Neuronal stem cell (in vitro differentiated cells): Measurements from ENCODE around the gene GRIN2A.

Experiments used
- DNase-seq: peaks from one replicate; pipeline ENCODE4 v3.0.0-alpha.2; 2013; ENCODE audit warnings: low spot score
- H2AFZ ChIP-seq: one replicate; pipeline ENCODE4 v1.6.1; 2013; ENCODE audit warnings: mild to moderate bottlenecking, low read length, inconsistent platforms
- H2AK5ac ChIP-seq: 2 replicates; pipeline ENCODE4 v1.6.1; 2013; ENCODE audit warnings: low read depth, mild to moderate bottlenecking, inconsistent platforms, low read length, moderate library complexity, mixed read lengths
- H2BK120ac ChIP-seq: 2 replicates; pipeline ENCODE4 v1.6.1; 2013; ENCODE audit warnings: low read depth, mild to moderate bottlenecking, inconsistent platforms, low read length, moderate library complexity, mixed read lengths
- H2BK12ac ChIP-seq: one replicate; pipeline ENCODE4 v1.6.1; 2013; ENCODE audit warnings: low read length, inconsistent platforms
- H2BK15ac ChIP-seq: 2 replicates; pipeline ENCODE4 v1.6.1; 2013; ENCODE audit warnings: mild to moderate bottlenecking, low read length, inconsistent platforms, mixed read lengths
- H2BK5ac ChIP-seq: one replicate; pipeline ENCODE4 v1.6.1; 2013; ENCODE audit warnings: inconsistent platforms, mild to moderate bottlenecking, low read length, moderate library complexity
- H3K14ac ChIP-seq: one replicate; pipeline ENCODE4 v1.6.1; 2013; ENCODE audit warnings: low read length, inconsistent platforms
- H3K18ac ChIP-seq: 2 replicates; pipeline ENCODE4 v1.6.1; 2013; ENCODE audit warnings: low read length, inconsistent platforms
- H3K23ac ChIP-seq: 2 replicates; pipeline ENCODE4 v1.6.1; 2013; ENCODE audit warnings: low read depth, mild to moderate bottlenecking, mixed read lengths, low read length, inconsistent platforms; ENCODE audit not compliant: poor library complexity
- H3K27ac ChIP-seq: replicated peaks from 3 replicates; pipeline ENCODE4 v1.5.1; 2013; ENCODE audit warnings: low read length, inconsistent platforms
- H3K27me3 ChIP-seq, 3 experiments: 2 replicates each; pipeline ENCODE4 v1.6.1; 2013; ENCODE audit warnings: low read length in 3 of 3, mild to moderate bottlenecking in 2 of 3, inconsistent platforms in 1 of 3, low read depth in 1 of 3, mixed read lengths in 1 of 3, moderate library complexity in 1 of 3; ENCODE audit not compliant: control insufficient read depth in 3 of 3, insufficient read depth in 3 of 3
- H3K36me3 ChIP-seq, 2 donors: replicated peaks in 1 of 2; 2 replicates each; pipeline ENCODE4 v1.6.1; 2013; ENCODE audit warnings: low read length in 2 of 2; ENCODE audit not compliant: control insufficient read depth in 2 of 2, insufficient read depth in 2 of 2
- H3K4ac ChIP-seq: 2 replicates; pipeline ENCODE4 v1.6.1; 2013; ENCODE audit warnings: inconsistent platforms, mild to moderate bottlenecking, low read length, moderate library complexity
- H3K4me1 ChIP-seq, 2 donors: 1 replicate in 1 of 2; 2 replicates in 1 of 2; pipeline ENCODE4 v1.6.1; 2013; ENCODE audit warnings: low read length in 2 of 2, low read depth in 1 of 2; ENCODE audit not compliant: control insufficient read depth in 2 of 2, insufficient read depth in 1 of 2
- H3K4me2 ChIP-seq: one replicate; pipeline ENCODE4 v1.6.1; 2013; ENCODE audit warnings: mild to moderate bottlenecking, low read length, inconsistent platforms; ENCODE audit not compliant: insufficient read depth, poor library complexity, severe bottlenecking
- H3K4me3 ChIP-seq, 2 donors: 2 replicates each; pipeline ENCODE4 v1.5.1; 2013; ENCODE audit warnings: low read length in 2 of 2, mild to moderate bottlenecking in 2 of 2, inconsistent platforms in 1 of 2, moderate library complexity in 1 of 2
- H3K79me1 ChIP-seq: one replicate; pipeline ENCODE4 v1.6.1; 2013; ENCODE audit warnings: low read depth, mild to moderate bottlenecking, inconsistent platforms, low read length, moderate library complexity
- H3K9ac ChIP-seq: one replicate; pipeline ENCODE4 v1.6.1; 2013; ENCODE audit warnings: mild to moderate bottlenecking, low read depth, low read length, inconsistent platforms; ENCODE audit not compliant: poor library complexity
- H3K9me3 ChIP-seq, 2 donors: replicated peaks in 1 of 2; 2 replicates each; pipeline versions ENCODE3 to v1.6.1; 2013; ENCODE audit warnings: low read length in 2 of 2, mild to moderate bottlenecking in 2 of 2, inconsistent platforms in 1 of 2, low read depth in 1 of 2, mixed read lengths in 1 of 2, moderate library complexity in 1 of 2; ENCODE audit not compliant: control insufficient read depth in 2 of 2, insufficient read depth in 1 of 2
- H4K8ac ChIP-seq: one replicate; pipeline ENCODE4 v1.6.1; 2013; ENCODE audit warnings: low read depth, mild to moderate bottlenecking, inconsistent platforms, low read length, moderate library complexity
- H4K91ac ChIP-seq: one replicate; pipeline ENCODE4 v1.6.1; 2013; ENCODE audit warnings: low read length, low read depth, mild to moderate bottlenecking, inconsistent platforms; ENCODE audit not compliant: poor library complexity
- WGBS, 2 donors: extraction: QIAGEN DNeasy Blood & Tissue Kit; methylation state at CpG; one replicate each; pipeline ENCODE4 v1.1.7; 2013; ENCODE audit warnings: missing lambda C conversion rate in 2 of 2, mixed read lengths in 1 of 2; ENCODE audit not compliant: insufficient read length in 2 of 2, insufficient replicate concordance in 1 of 2; ENCODE audit errors: extremely low coverage in 2 of 2; 5-methylcytosine and 5-hydroxymethylcytosine counted together

GRIN2A gene

GRCh38 chr16:9868606-9869149 lies 313.6 kb downstream of the GRIN2A start:
- H3K4ac ChIP-seq, result no peak overlapping the region
- no peaks in the 10 kb centered on the region for H3K27me3 ChIP-seq
- no peak overlapping the region for H3K14ac ChIP-seq
- no peak overlapping the region for H4K91ac ChIP-seq
- no peak overlapping the region for H4K8ac ChIP-seq
- no peak overlapping the region for H3K18ac ChIP-seq
- no peak overlapping the region for H2BK12ac ChIP-seq
- H3K4me3 ChIP-seq, result no peak overlapping the region
- H3K23ac ChIP-seq, result no peak overlapping the region
- H3K4me2 ChIP-seq, result no peak overlapping the region
- H3K9me3 ChIP-seq, result no peaks in the 10 kb centered on the region
- H2BK15ac ChIP-seq, result no peak overlapping the region
- H3K9ac ChIP-seq, result no peak overlapping the region
- no peaks in the 10 kb centered on the region for H3K4me1 ChIP-seq
- no peak overlapping the region for H2AFZ ChIP-seq
- no peak overlapping the region for H2BK120ac ChIP-seq
- no peaks in the 10 kb centered on the region for H3K36me3 ChIP-seq
- no peak overlapping the region for H2AK5ac ChIP-seq
- no peaks in the 10 kb centered on the region for H3K79me1 ChIP-seq
- DNase-seq, result no peak
- no CpG with 5 or more reads among the region's 2 CpGs for WGBS, 2 donors
- no peak overlapping the region for H2BK5ac ChIP-seq
- H3K27ac ChIP-seq, result no peak overlapping the region

- no peak overlapping the region for H2BK12ac ChIP-seq
- no peak overlapping the region for H3K4ac ChIP-seq
- no peak overlapping the region for H3K4me2 ChIP-seq
- H3K23ac ChIP-seq, result no peak overlapping the region
- no peaks in the 10 kb centered on the region for H3K79me1 ChIP-seq
- H3K9me3 ChIP-seq, result no peaks in the 10 kb centered on the region
- no peak overlapping the region for H2BK15ac ChIP-seq
- H4K8ac ChIP-seq, result no peak overlapping the region
- H3K14ac ChIP-seq, result no peak overlapping the region
- no peak overlapping the region for H3K4me3 ChIP-seq
- H3K4me1 ChIP-seq, result no peaks in the 10 kb centered on the region
- H3K9ac ChIP-seq, result no peak overlapping the region
- H3K18ac ChIP-seq, result no peak overlapping the region
- no peak overlapping the region for H2AFZ ChIP-seq
- no peak overlapping the region for H4K91ac ChIP-seq
- no peaks in the 10 kb centered on the region for H3K27me3 ChIP-seq
- no peak overlapping the region for H2AK5ac ChIP-seq
- H3K36me3 ChIP-seq, result no peaks in the 10 kb centered on the region
- H3K27ac ChIP-seq, result no peak overlapping the region
- no peak for DNase-seq
- H2BK5ac ChIP-seq, result no peak overlapping the region
- H2BK120ac ChIP-seq, result no peak overlapping the region
- WGBS, 2 donors, result no CpG with 5 or more reads among the region's 1 CpG
These were observed 315.1 kb downstream of the GRIN2A start for GRCh38 chr16:9867176-9867575.

GRCh38 chr16:9864461-9864860 lies 317.8 kb downstream of the GRIN2A start:
- Histone ChIP-seq H2AFZ (no peak overlapping the region), H3K23ac (no peak overlapping the region), H2BK5ac (no peak overlapping the region), H3K18ac (no peak overlapping the region), H3K4ac (no peak overlapping the region), H2BK15ac (no peak overlapping the region), H3K4me1 (no peaks in the 10 kb centered on the region), H2BK12ac (no peak overlapping the region), H2AK5ac (no peak overlapping the region), H4K91ac (no peak overlapping the region), H3K4me3 (no peak overlapping the region), H2BK120ac (no peak overlapping the region), H3K9me3 (no peaks in the 10 kb centered on the region), H3K9ac (no peak overlapping the region), H3K79me1 (no peaks in the 10 kb centered on the region), H3K27me3 (no peaks in the 10 kb centered on the region), H3K14ac (no peak overlapping the region), H3K36me3 (no peaks in the 10 kb centered on the region), H3K27ac (no peak overlapping the region), H4K8ac (no peak overlapping the region), H3K4me2 (no peak overlapping the region)
- WGBS, 2 donors, result no CpG with 5 or more reads among the region's 3 CpGs
- DNase-seq, result no peak

- Histone ChIP-seq H3K18ac (no peak overlapping the region), H2AK5ac (no peak overlapping the region), H3K4me3 (no peak overlapping the region), H3K27ac (no peak overlapping the region), H4K91ac (no peak overlapping the region), H3K36me3 (no peaks in the 10 kb centered on the region), H2BK120ac (no peak overlapping the region), H4K8ac (no peak overlapping the region), H2BK5ac (no peak overlapping the region), H3K4me1 (no peaks in the 10 kb centered on the region), H3K9me3 (no peaks in the 10 kb centered on the region), H3K14ac (no peak overlapping the region), H3K27me3 (no peaks in the 10 kb centered on the region), H3K23ac (no peak overlapping the region), H3K9ac (no peak overlapping the region), H2BK12ac (no peak overlapping the region), H2BK15ac (no peak overlapping the region), H3K4me2 (no peak overlapping the region), H2AFZ (no peak overlapping the region), H3K79me1 (no peaks in the 10 kb centered on the region), H3K4ac (no peak overlapping the region)
- no peak for DNase-seq
- no CpG with 5 or more reads among the region's 4 CpGs for WGBS, 2 donors
These were observed 319.9 kb downstream of the GRIN2A start for GRCh38 chr16:9862327-9862726.
